Urinary bladder (tissue), 4 donors: ENCODE results near the gene ZBTB20. TPM values are rescaled to one million over a fixed set of nuclear protein-coding genes. Genes with fewer than 3 reads are reported as not detected.

Experiments
- DNase-seq: peaks from one replicate; pipeline ENCODE4 v3.0.0-alpha.2; 2015; ENCODE audit errors: extremely low spot score
- H3K27ac ChIP-seq: one replicate; pipeline ENCODE4 v1.5.1; 2013; ENCODE audit warnings: low read depth, mild to moderate bottlenecking, moderate library complexity
- H3K36me3 ChIP-seq: one replicate; pipeline ENCODE4 v1.6.1; 2013; ENCODE audit warnings: mild to moderate bottlenecking, moderate library complexity; ENCODE audit not compliant: insufficient read depth
- H3K4me1 ChIP-seq: one replicate; pipeline ENCODE4 v1.6.1; 2013; ENCODE audit warnings: mild to moderate bottlenecking, moderate library complexity; ENCODE audit not compliant: insufficient read depth
- H3K4me3 ChIP-seq: one replicate; pipeline ENCODE4 v1.5.1; 2013; ENCODE audit warnings: low read depth, low read length
- WGBS: extraction: QIAGEN DNeasy Blood & Tissue Kit; methylation state at CpG from one replicate; pipeline ENCODE4 v1.1.7; 2013; 5-methylcytosine and 5-hydroxymethylcytosine counted together
- polyA plus RNA-seq: library from polyadenylated mRNA; stranded (reverse); fragments of 200-250 nt; gene quantifications from one replicate; pipeline ENCODE4 v1.2.3, GENCODE V29; 2013
- total RNA-seq: library from RNA; depleted of rRNA; stranded (reverse); fragments of >200 nt; gene quantifications from one replicate; pipeline ENCODE4 v1.2.3, GENCODE V29; 2014
- donor health status: healthy with polysubstance abuse.
- donor health status: healthy.

The ZBTB20 gene
- total and polyA plus RNA-seq, 2 donors: 1.5 to 99.9 TPM

DNA sequence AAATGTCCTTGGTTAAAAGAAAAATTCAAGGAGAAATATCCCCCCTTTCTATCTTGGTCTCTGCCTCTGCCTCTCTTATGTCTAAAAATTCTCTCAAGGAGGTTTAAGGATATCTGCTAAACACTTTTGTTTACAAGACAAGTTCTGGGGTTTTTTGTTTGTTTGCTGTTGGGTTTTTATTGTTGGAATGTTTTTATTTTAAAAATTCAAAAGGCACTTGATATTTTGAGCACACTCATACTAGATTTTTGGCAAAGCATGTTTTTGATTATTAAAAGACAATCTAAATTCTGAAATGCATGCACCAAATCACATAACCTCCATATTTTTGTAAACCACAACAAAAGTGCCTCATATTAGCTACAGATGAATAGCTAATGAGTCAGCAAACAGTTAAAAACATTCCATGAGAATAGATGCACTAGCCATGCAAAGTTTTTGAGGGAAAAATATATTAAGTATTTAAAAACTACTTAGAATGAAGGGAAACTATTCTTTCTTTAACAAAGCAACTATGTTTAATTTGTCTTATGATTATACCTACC is 84.6 kb downstream of the ZBTB20 start:
- no peak overlapping the region for H3K27ac ChIP-seq
- no peaks in the 10 kb centered on the region for H3K4me1 ChIP-seq
- H3K36me3 ChIP-seq: no peaks in the 10 kb centered on the region
- no peak for DNase-seq
- H3K4me3 ChIP-seq: no peak overlapping the region

DNA sequence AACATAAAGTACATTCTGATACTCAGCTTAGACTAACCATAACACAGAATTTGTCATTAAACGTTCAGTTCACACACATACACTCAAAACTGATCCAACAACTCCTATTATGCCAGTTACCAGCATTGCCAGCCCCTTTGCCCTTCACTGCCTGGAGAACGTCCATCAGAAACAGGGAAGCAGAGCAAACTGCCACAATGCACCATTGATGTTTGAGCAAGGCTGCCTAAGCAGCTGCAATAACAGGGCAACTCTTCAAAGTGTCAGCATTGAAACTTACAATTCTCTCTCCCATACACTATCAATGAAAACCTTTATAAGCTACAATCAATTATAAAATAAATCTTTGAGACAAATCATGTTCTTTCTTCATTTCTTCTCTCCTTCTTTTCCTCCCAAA is 85.1 kb downstream of the ZBTB20 start:
- WGBS: 78% methylated on average over 2 of the region's 2 CpGs
- no peak for DNase-seq
- Histone ChIP-seq H3K4me1 (no peaks in the 10 kb centered on the region), H3K27ac (no peak overlapping the region), H3K4me3 (no peak overlapping the region), H3K36me3 (no peaks in the 10 kb centered on the region)

DNA sequence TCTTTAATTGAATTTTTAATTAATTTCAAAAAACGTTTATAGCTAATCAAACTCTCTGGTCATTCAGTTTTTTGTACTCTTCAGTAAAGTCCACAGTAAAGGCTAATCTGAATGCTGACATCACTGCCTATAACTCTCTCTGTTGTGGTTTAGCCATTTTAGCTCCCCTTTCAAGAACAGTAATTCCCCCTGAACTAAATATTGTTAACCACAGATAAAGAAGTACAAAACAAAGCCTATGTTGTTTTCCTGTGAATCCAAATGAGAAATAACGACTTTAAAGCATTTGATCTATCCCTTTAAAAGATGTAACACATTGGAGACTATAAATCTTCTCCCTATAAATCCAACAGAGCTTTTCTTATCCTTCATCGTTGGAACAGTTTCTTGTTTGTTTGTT is 94.2 kb downstream of the ZBTB20 start:
- Histone ChIP-seq H3K4me3 (no peak overlapping the region), H3K27ac (no peak overlapping the region), H3K36me3 (no peaks in the 10 kb centered on the region), H3K4me1 (no peaks in the 10 kb centered on the region)
- WGBS: 38% methylated on average over 3 of the region's 3 CpGs
- no peak for DNase-seq

GRCh38 chr3:115042351-115042750 is 104.7 kb downstream of the ZBTB20 start:
- no peak for DNase-seq
- H3K4me1 ChIP-seq: no peaks in the 10 kb centered on the region
- no peak overlapping the region for H3K4me3 ChIP-seq
- 56% methylated on average over 3 of the region's 3 CpGs for WGBS
- H3K36me3 ChIP-seq: no peaks in the 10 kb centered on the region
- no peak overlapping the region for H3K27ac ChIP-seq

GRCh38 chr3:115040673-115041286 is 106.3 kb downstream of the ZBTB20 start:
- H3K36me3 ChIP-seq: no peaks in the 10 kb centered on the region
- 50% methylated on average over 4 of the region's 4 CpGs for WGBS
- no peak overlapping the region for H3K4me3 ChIP-seq
- no peaks in the 10 kb centered on the region for H3K4me1 ChIP-seq
- no peak for DNase-seq
- no peak overlapping the region for H3K27ac ChIP-seq

- Histone ChIP-seq H3K36me3 (no peaks in the 10 kb centered on the region), H3K4me3 (no peak overlapping the region), H3K27ac (no peak overlapping the region), H3K4me1 (no peaks in the 10 kb centered on the region)
- no peak for DNase-seq
Measured at GRCh38 chr3:115040246-115040645, 106.8 kb downstream of the ZBTB20 start.

- 85% methylated on average over 1 of the region's 1 CpG for WGBS
- no peak overlapping the region for H3K4me3 ChIP-seq
- no peak for DNase-seq
Measured at GRCh38 chr3:115038817-115039216, 108.3 kb downstream of the ZBTB20 start.

DNA sequence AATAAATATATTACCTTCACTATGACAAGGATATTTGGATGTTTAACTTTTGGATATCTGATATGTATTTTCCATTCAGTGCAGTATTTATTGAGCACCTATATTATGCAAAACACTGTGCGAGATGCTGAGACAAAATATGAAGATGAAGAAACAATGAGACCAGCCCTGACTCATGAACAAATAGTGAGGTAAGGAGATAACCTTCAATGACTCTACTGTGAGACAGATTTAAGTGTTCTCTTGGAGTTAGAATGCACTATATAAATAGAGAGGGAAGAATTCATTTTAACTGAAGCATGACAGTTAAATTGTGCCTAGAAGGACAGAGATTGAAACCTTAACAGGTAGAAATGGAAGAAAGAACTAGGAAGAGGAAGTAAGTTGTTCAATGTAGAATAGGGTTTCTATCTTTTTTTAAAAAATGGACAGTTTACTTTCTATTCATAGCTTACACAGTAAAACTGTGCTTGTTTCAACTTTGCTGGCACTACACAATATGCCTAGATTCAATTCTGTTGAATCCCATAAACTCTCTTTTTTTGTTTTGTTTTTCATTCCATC is 124.2 kb downstream of the ZBTB20 start:
- Histone ChIP-seq H3K4me1 (no peaks in the 10 kb centered on the region), H3K4me3 (no peak overlapping the region), H3K36me3 (peaks cover 4% of the 10 kb centered on the region), H3K27ac (no peak overlapping the region)
- 97% methylated on average over 1 of the region's 1 CpG for WGBS
- DNase-seq: no peak

More at GRCh38 chr3:115038817-115039216, 108.3 kb downstream of the ZBTB20 start:
- Histone ChIP-seq H3K36me3 (no peaks in the 10 kb centered on the region), H3K4me1 (no peaks in the 10 kb centered on the region), H3K27ac (no peak overlapping the region)

- H3K27ac ChIP-seq: no peak overlapping the region
- 73% methylated on average over 2 of the region's 2 CpGs for WGBS
- peaks cover 4% of the 10 kb centered on the region for H3K36me3 ChIP-seq
- DNase-seq: no peak
- H3K4me3 ChIP-seq: no peak overlapping the region
- H3K4me1 ChIP-seq: no peaks in the 10 kb centered on the region
Measured at GRCh38 chr3:115022199-115022598, 124.9 kb downstream of the ZBTB20 start.

- Histone ChIP-seq H3K4me1 (no peaks in the 10 kb centered on the region), H3K27ac (no peak overlapping the region), H3K4me3 (no peak overlapping the region), H3K36me3 (peaks cover 4% of the 10 kb centered on the region)
- 96% methylated on average over 2 of the region's 2 CpGs for WGBS
- no peak for DNase-seq
Measured at GRCh38 chr3:115021061-115021460, 126.0 kb downstream of the ZBTB20 start.

DNA sequence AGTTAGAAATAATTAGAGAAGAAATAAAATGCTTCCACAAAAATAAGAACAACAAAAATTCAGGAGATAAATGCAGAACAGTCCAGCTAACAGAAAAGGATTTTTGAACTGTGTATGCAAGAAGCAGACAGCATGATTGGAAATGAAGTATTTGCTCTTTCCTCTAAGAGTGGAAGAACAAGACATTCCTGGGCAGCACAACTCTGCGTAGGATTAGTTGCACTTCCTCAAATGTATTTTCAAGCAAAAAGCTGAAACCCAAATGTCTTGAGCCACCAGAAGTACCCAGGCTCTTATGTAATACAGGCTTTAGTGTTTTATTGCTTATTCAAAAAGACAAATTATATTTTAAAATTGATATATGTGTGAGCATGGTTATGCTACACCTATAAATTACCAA is 127.2 kb downstream of the ZBTB20 start:
- no peaks in the 10 kb centered on the region for H3K4me1 ChIP-seq
- DNase-seq: no peak
- peaks cover 4% of the 10 kb centered on the region for H3K36me3 ChIP-seq
- WGBS: 53% methylated on average over 1 of the region's 1 CpG
- no peak overlapping the region for H3K4me3 ChIP-seq
- no peak overlapping the region for H3K27ac ChIP-seq

DNA sequence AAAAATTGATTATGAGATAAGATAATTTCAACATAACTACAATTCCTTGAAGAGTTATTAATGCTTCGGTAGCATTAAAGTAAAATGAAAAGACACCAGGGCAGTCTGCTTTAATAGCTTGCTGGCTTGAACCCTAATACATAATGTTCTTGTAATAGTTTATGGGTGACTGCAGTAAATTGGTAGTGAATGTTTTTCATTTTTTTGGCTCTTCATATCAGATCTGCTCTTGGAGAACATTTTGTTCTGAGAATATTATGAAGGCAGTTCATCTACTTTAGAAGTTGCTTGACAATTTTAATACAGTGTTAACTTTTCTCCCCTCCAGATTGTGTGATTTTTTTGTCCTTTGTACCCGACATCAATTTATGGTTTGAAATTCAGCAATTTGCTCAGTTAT is 128.4 kb downstream of the ZBTB20 start:
- no peaks in the 10 kb centered on the region for H3K36me3 ChIP-seq
- WGBS: 79% methylated on average over 2 of the region's 2 CpGs
- H3K4me1 ChIP-seq: no peaks in the 10 kb centered on the region
- no peak overlapping the region for H3K27ac ChIP-seq
- DNase-seq: peak; percentile 59
- H3K4me3 ChIP-seq: no peak overlapping the region

DNA sequence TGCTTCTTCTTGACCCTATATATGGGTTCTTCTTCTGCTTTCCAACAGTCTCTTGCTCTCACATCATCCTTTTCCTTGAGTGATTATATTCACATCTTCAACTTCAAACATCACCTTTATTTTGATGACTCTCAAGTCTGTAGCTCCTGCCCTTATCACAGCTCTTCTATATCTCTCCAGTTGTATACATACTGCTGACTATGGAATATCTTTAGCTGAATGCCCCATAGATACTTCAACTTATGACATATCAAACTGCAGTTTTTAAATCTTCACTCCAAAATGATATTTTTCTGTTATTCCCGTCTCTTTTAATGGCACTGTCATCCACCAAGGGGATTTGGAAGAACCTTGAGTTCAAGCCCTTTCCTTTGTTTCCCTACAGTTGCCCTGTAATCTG is 139.1 kb downstream of the ZBTB20 start:
- Histone ChIP-seq H3K27ac (no peak overlapping the region), H3K36me3 (no peaks in the 10 kb centered on the region), H3K4me3 (no peak overlapping the region), H3K4me1 (no peaks in the 10 kb centered on the region)
- DNase-seq: no peak
- WGBS: 90% methylated on average over 1 of the region's 1 CpG

- DNase-seq: no peak
- Histone ChIP-seq H3K4me1 (no peaks in the 10 kb centered on the region), H3K36me3 (no peaks in the 10 kb centered on the region), H3K4me3 (no peak overlapping the region), H3K27ac (no peak overlapping the region)
- WGBS: 92% methylated on average over 2 of the region's 2 CpGs
Measured at GRCh38 chr3:115004201-115005140, 142.6 kb downstream of the ZBTB20 start.
